Small intestine (tissue), 7 donors: Measurements from ENCODE around the gene PACRG. TPM values are rescaled to one million over a fixed set of nuclear protein-coding genes. Genes with fewer than 3 reads are reported as not detected.

ENCODE experiments used
- DNase-seq, 2 donors: peaks; one replicate each; pipeline versions ENCODE4 v3.0.0 to v3.0.0-alpha.2; 2013
- FAIRE-seq: peaks from 2 replicates; lab custom pipeline; 2012; peaks lifted over from hg19 to GRCh38; lab: Jason Lieb, UNC
- H3K27ac ChIP-seq, 3 donors: one replicate each; pipeline ENCODE4 v1.5.1; 2013; ENCODE audit warnings: low read length in 2 of 3, mild to moderate bottlenecking in 2 of 3, control low read depth in 1 of 3, inconsistent platforms in 1 of 3, low read depth in 1 of 3, moderate library complexity in 1 of 3
- H3K27me3 ChIP-seq, 3 donors: one replicate each; pipeline ENCODE4 v1.6.1; 2013; ENCODE audit warnings: low read length in 3 of 3, inconsistent platforms in 1 of 3; ENCODE audit not compliant: control insufficient read depth in 3 of 3, insufficient read depth in 3 of 3
- H3K36me3 ChIP-seq, 3 donors: one replicate each; pipeline ENCODE4 v1.6.1; 2013; ENCODE audit warnings: low read length in 3 of 3, inconsistent platforms in 1 of 3, low read depth in 1 of 3, mild to moderate bottlenecking in 1 of 3, moderate library complexity in 1 of 3; ENCODE audit not compliant: control insufficient read depth in 3 of 3, insufficient read depth in 2 of 3
- H3K4me1 ChIP-seq, 3 donors: one replicate each; pipeline ENCODE4 v1.6.1; 2013; ENCODE audit warnings: low read length in 2 of 3, inconsistent platforms in 1 of 3, low read depth in 1 of 3, mild to moderate bottlenecking in 1 of 3, moderate library complexity in 1 of 3; ENCODE audit not compliant: control insufficient read depth in 3 of 3, insufficient read depth in 2 of 3
- H3K4me3 ChIP-seq, 3 donors: one replicate each; pipeline ENCODE4 v1.5.1; 2013; ENCODE audit warnings: low read length in 3 of 3, control low read depth in 1 of 3, inconsistent platforms in 1 of 3, low read depth in 1 of 3, mild to moderate bottlenecking in 1 of 3, moderate library complexity in 1 of 3
- H3K9me3 ChIP-seq, 2 donors: one replicate each; pipeline ENCODE4 v1.6.1; 2013; ENCODE audit warnings: low read depth in 1 of 2, low read length in 1 of 2; ENCODE audit not compliant: control insufficient read depth in 2 of 2, insufficient read depth in 1 of 2
- WGBS, 3 donors: extraction: QIAGEN DNeasy Blood & Tissue Kit; methylation state at CpG; one replicate each; pipeline ENCODE4 v1.1.7; 2013; 5-methylcytosine and 5-hydroxymethylcytosine counted together
- polyA plus RNA-seq, 4 donors: library from polyadenylated mRNA; stranded (reverse) in 3 of 4; unstranded in 1 of 4; fragments of 200-250 nt in 3 of 4; fragments of 120-200 nt in 1 of 4; gene quantifications; one replicate each; pipeline versions ENCODE4 v1.2.1 to v1.2.3, GENCODE V29; 2013
- donor health status: healthy with polysubstance abuse.
- donor health status: control.
- donor health status: control.
- donor health status: Bipolar disorder and iron deficiency.
- donor health status: healthy.

Gene PACRG
- polyA plus RNA-seq, 4 donors = 0.49 to 1.5 TPM; not detected in 2

- no peak overlapping the region for H3K4me3 ChIP-seq
- DNase-seq (peak; percentile 21 to 27), FAIRE-seq (no peak)
- no peaks in the 10 kb centered on the region for H3K27me3 ChIP-seq
- peaks cover 0 to 10% of the 10 kb centered on the region in 2 donors for H3K9me3 ChIP-seq
- H3K27ac ChIP-seq = no peak overlapping the region
- WGBS, 3 donors = 62 to 79% (median 69%) methylated on average over 15 of the region's 15 CpGs
- no peaks in the 10 kb centered on the region for H3K4me1 ChIP-seq
- no peaks in the 10 kb centered on the region for H3K36me3 ChIP-seq
These were observed 160.4 kb downstream of the PACRG start for GRCh38 chr6:162887981-162888689.

- no peak for DNase-seq
- H3K27ac ChIP-seq = no peak overlapping the region
These were observed 161.5 kb downstream of the PACRG start for GRCh38 chr6:162889303-162889702.

GRCh38 chr6:162898011-162898410, 170.2 kb downstream of the PACRG start:
- FAIRE-seq = no peak

More at GRCh38 chr6:162889303-162889702, 161.5 kb downstream of the PACRG start:
- FAIRE-seq = no peak
- H3K4me1 ChIP-seq = no peaks in the 10 kb centered on the region
- no peak overlapping the region for H3K4me3 ChIP-seq
- H3K9me3 ChIP-seq = peaks cover 0 to 11% of the 10 kb centered on the region in 2 donors
- no peaks in the 10 kb centered on the region for H3K27me3 ChIP-seq
- H3K36me3 ChIP-seq = no peaks in the 10 kb centered on the region
- WGBS, 3 donors = 33 to 44% (median 35%) methylated on average over 1 of the region's 1 CpG

GRCh38 chr6:162899148-162899547, 171.4 kb downstream of the PACRG start:
- no peaks in the 10 kb centered on the region for H3K27me3 ChIP-seq
- no peak overlapping the region for H3K4me3 ChIP-seq
- H3K27ac ChIP-seq = no peak overlapping the region
- H3K36me3 ChIP-seq = no peaks in the 10 kb centered on the region
- no peaks in the 10 kb centered on the region for H3K4me1 ChIP-seq
- 63 to 69% (median 66%) methylated on average over 8 of the region's 8 CpGs for WGBS, 3 donors
- H3K9me3 ChIP-seq = peaks cover 2 to 5% of the 10 kb centered on the region in 2 donors
- DNase-seq (no peak), FAIRE-seq (no peak)

More at GRCh38 chr6:162898011-162898410, 170.2 kb downstream of the PACRG start:
- WGBS, 3 donors = 87 to 88% (median 88%) methylated on average over 8 of the region's 8 CpGs
- no peak for DNase-seq
- no peak overlapping the region for H3K4me3 ChIP-seq
- no peaks in the 10 kb centered on the region for H3K27me3 ChIP-seq
- peaks cover 2% of the 10 kb centered on the region in 2 donors for H3K9me3 ChIP-seq
- no peaks in the 10 kb centered on the region for H3K4me1 ChIP-seq
- no peaks in the 10 kb centered on the region for H3K36me3 ChIP-seq
- no peak overlapping the region for H3K27ac ChIP-seq

- WGBS, 3 donors = 87 to 90% (median 88%) methylated on average over 10 of the region's 10 CpGs
- no peak for DNase-seq
- Histone ChIP-seq H3K4me1 (no peaks in the 10 kb centered on the region), H3K36me3 (no peaks in the 10 kb centered on the region), H3K9me3 (peaks cover 2 to 5% of the 10 kb centered on the region in 2 donors), H3K27ac (no peak overlapping the region), H3K4me3 (no peak overlapping the region), H3K27me3 (no peaks in the 10 kb centered on the region)
- FAIRE-seq = no peak
These were observed 172.7 kb downstream of the PACRG start for GRCh38 chr6:162900503-162900902.

- FAIRE-seq (no peak), DNase-seq (no peak)
- H3K27me3 ChIP-seq = no peaks in the 10 kb centered on the region
- H3K36me3 ChIP-seq = no peaks in the 10 kb centered on the region
- no peak overlapping the region for H3K27ac ChIP-seq
- WGBS, 3 donors = 90 to 95% (median 91%) methylated on average over 9 of the region's 9 CpGs
- no peaks in the 10 kb centered on the region for H3K4me1 ChIP-seq
- H3K9me3 ChIP-seq = peaks cover 2 to 5% of the 10 kb centered on the region in 2 donors
- H3K4me3 ChIP-seq = no peak overlapping the region
These were observed 176.4 kb downstream of the PACRG start for GRCh38 chr6:162904069-162904663.

GRCh38 chr6:162906479-162906878, 178.7 kb downstream of the PACRG start:
- 73 to 75% (median 74%) methylated on average over 6 of the region's 6 CpGs for WGBS, 3 donors
- no peak for DNase-seq
- Histone ChIP-seq H3K4me3 (no peak overlapping the region), H3K27ac (no peak overlapping the region), H3K9me3 (peaks cover 0 to 5% of the 10 kb centered on the region in 2 donors), H3K4me1 (no peaks in the 10 kb centered on the region), H3K36me3 (no peaks in the 10 kb centered on the region), H3K27me3 (no peaks in the 10 kb centered on the region)
- FAIRE-seq = no peak

DNA sequence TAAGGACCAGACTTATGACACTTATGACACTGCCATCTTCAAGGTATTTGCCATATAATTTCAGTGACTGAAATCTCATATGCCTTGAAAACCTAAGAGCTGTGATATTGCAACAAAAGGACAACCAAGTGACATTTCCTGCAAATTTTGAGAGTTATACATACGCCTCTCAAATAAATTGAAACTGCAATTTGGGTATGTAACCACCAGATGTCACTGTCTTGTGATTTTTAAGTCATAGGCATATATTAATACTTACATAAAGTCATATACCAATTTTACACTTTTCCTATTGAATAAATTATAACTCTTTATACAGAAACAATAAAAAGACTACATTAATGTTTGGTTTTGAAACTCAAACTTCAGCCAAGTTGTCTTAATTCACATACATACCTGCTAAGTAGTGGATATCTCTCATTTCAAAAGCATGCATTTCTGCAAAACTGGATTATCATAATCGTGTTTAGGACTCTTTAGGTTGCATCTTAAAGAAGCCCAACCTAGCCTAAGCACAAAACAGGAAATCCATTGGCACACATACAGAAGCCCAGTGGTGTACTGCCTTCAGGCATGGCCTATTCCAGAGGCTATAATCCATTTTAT, 180.2 kb downstream of the PACRG start:
- Histone ChIP-seq H3K27me3 (no peaks in the 10 kb centered on the region), H3K4me1 (no peaks in the 10 kb centered on the region), H3K9me3 (peaks cover 0 to 5% of the 10 kb centered on the region in 2 donors), H3K36me3 (no peaks in the 10 kb centered on the region), H3K27ac (no peak overlapping the region), H3K4me3 (no peak overlapping the region)
- 59 to 63% (median 61%) methylated on average over 2 of the region's 2 CpGs for WGBS, 3 donors
- FAIRE-seq = no peak
- peak in 1 of 2 donors; percentile 21 for DNase-seq
